NCI-H446 treated with DMSO at 0.1 percent for 48 hours (cell line): ENCODE results near the gene POGLUT2.

Experiments
- DNase-seq: peaks from one replicate; lab custom pipeline; 2025; lab: John Stamatoyannopoulos, UW

The POGLUT2 gene

DNA sequence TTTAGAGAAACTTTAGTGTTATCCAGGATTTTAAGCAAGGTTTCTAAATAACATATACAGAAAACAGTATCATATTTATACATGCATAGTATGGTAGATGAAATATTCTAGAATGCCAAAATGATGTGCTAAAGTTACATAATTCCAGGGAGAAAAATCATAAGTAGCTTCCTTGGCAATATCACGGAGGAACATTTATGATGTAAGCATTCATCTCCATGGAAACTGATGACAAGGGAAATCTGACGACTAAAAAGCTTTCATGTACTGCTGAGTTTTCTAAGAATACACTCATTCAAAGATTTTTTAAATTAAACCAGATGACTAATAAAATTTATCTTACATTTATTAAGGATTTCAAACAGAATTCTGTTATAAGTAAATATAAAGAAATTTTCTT lies 29.9 kb downstream of the POGLUT2 start:
- no peak for DNase-seq

DNA sequence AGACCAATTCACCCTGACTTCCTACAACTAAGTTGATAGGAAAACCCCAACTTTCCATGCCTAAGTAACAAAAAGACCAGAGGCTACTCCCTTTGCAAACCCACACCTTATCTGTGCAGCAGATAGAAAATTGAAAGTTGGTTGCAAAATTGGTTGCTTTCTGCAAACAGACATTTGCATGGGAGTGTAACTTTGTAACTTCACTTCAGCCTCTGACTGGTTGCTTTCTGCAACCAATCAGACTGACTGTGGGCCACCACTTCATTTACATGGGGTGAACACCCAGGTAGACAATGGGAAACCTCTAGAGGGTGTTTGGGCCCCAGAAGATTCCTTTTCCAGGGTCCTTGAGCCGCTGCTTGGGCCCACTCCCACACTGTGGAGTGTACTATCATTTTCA lies 35.0 kb downstream of the POGLUT2 start:
- no peak for DNase-seq

DNA sequence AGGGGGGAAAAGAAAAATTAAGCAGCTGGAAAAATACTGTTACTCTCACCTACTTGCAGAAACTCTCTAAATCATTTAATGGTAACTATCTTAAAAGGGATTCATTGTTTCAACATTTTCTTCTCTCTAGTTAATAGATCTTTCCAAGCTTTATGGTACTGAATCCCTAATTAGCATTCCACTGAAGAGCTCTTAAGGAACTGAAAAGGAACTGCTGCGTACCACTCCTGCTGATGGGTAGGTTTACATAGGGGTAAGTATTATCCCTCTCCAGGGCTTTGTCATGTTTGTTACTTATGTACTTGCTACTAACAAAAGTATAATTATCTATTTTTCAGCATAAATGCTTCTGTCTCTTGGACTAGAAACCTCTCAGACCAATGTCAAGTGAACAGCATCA lies 37.7 kb downstream of the POGLUT2 start:
- no peak for DNase-seq

DNA sequence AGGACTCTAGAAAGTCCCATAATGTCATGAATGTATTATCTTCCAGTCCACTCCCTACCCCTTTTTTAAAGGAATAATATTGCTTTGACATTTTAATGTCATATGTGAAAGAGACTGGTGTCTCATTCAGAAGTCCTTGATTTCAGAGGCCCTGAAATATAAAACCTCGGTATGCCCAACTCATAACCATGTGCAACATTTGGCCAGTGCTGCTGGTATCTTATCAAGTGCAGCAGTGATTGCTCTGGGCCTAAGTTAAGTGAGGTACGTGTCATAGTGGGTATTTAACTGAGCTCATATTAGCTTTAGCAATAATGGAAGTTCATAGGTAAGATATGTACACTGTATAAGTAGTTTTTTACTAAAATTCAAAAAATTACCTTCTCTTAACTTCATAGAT lies 39.9 kb downstream of the POGLUT2 start:
- no peak for DNase-seq

DNA sequence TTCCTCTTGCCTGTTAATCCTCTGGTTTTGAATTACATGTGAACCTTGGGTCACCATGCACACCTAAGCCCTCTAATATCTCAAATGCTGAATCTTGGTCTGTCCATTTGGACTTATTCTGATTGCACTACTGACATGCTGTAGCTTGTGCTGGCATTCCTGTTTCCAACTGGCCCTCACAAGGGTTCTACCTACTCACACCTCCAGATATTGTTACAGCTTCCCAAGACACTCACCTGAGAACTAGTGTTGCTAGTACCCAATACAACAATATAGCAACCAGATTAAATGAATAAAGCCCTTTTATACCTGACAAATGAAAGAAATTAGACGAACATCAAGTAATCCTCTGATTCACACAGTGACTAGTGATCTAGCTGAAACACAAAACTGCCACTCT lies 41.8 kb downstream of the POGLUT2 start:
- no peak for DNase-seq

DNA sequence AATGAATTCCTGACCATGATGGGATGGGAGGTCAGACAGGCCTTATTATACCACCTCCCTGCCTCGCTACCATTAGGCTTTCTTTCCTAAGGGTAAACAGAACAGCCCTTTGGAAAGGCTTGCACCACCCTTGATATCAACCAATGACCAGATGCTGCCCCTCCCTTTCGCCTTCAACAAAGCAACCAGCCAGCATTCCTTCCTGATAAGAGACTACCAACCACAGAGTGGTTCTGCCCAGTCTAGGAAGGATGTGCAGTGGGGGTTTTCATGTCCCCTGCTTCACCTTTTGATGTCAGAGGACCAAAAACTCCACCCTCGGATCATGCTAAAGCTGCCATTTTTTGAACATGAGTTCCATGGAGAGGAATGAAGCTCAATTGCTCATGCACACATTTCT lies 46.9 kb downstream of the POGLUT2 start:
- DNase-seq, result no peak

DNA sequence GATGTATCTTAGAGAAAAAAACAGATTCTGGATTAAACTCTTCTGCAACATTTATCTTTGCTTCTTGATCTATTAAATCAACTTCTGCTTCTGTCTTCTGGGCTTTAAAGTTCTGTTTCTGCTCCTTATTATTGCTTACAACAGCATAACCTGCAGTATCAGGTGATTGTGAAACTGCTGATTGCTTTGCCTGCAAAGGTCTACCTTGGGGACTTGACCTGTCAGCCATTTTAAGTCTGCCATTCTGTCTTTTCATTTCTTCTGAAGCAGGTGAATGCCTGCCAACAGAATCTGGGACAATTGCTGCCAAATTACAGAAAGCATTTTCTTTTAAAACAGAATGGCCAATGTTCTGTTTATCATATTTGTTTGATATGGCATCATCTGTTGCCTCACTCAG lies 56.3 kb downstream of the POGLUT2 start:
- no peak for DNase-seq

DNA sequence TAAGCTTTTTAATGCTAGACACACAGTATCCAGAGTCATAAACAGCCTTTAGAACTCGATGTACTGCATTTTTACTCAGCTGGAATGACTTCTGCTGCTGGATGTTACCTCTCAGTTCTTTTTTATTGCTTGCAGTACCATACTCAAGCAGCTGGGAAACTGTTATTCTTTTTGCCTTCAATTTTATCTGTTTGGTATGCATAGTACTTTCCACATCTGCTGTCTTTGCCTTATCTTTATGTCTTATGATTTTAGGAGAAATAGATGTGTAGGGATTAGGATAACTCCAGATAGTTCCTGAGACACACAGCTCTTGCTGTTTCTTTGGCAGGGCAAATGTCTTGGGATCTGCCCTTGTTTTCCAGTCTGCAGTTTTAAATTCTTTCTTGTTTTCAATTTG lies 56.7 kb downstream of the POGLUT2 start:
- DNase-seq, result no peak
